DND-41 (cell line): ENCODE measurements around the gene EYA2.

Experiments
- ATAC-seq: fragments of 200-7000 bp; cut with Tn5 transposase; 3 replicates; pipeline ENCODE4 v1.9.1; 2021; ENCODE audit warnings: low read depth; ENCODE audit not compliant: insufficient read depth
- DNase-seq: peaks from one replicate; pipeline ENCODE4 v3.0.0-alpha.2; 2020
- H2AFZ ChIP-seq: 2 replicates; pipeline ENCODE4 v1.6.0; 2012; ENCODE audit warnings: low read depth, low read length
- H3K27ac ChIP-seq: 2 replicates; pipeline ENCODE4 v1.5.1; 2012; ENCODE audit warnings: low read length, inconsistent platforms
- H3K27me3 ChIP-seq: fragments of 200-600 bp; sonication (generic); 2 replicates; pipeline ENCODE4 v1.6.0; 2012; ENCODE audit warnings: low read length, mild to moderate bottlenecking, inconsistent platforms; ENCODE audit not compliant: insufficient read depth, poor library complexity
- H3K36me3 ChIP-seq: 2 replicates; pipeline ENCODE4 v1.5.1; 2012; ENCODE audit warnings: low read length, inconsistent platforms; ENCODE audit not compliant: insufficient read depth
- H3K4me1 ChIP-seq: 2 replicates; pipeline ENCODE4 v1.5.1; 2012; ENCODE audit warnings: mild to moderate bottlenecking, low read length; ENCODE audit not compliant: insufficient read depth
- H3K4me2 ChIP-seq: 2 replicates; pipeline ENCODE4 v1.6.0; 2012; ENCODE audit warnings: mild to moderate bottlenecking, moderate library complexity, low read length, inconsistent platforms; ENCODE audit not compliant: insufficient read depth
- H3K4me3 ChIP-seq, 2 experiments: fragments of 200-600 bp in 1 of 2; shearing (Covaris generic) in 1 of 2; 2 replicates each; pipeline ENCODE4 v1.5.1; 2012 to 2016; ENCODE audit warnings: inconsistent platforms in 2 of 2, low read length in 2 of 2, mild to moderate bottlenecking in 2 of 2, low read depth in 1 of 2, moderate library complexity in 1 of 2
- H3K79me2 ChIP-seq: 2 replicates; pipeline ENCODE4 v1.6.0; 2012; ENCODE audit warnings: low read length, inconsistent platforms; ENCODE audit not compliant: insufficient read depth
- H3K9ac ChIP-seq: 2 replicates; pipeline ENCODE4 v1.6.0; 2012; ENCODE audit warnings: low read depth, mild to moderate bottlenecking, inconsistent platforms, low read length, moderate library complexity
- H3K9me3 ChIP-seq: 2 replicates; pipeline ENCODE4 v1.5.1; 2012; ENCODE audit warnings: low read length, moderate library complexity, mild to moderate bottlenecking, inconsistent platforms; ENCODE audit not compliant: insufficient read depth, severe bottlenecking
- H4K20me1 ChIP-seq: 2 replicates; pipeline ENCODE4 v1.6.0; 2012; ENCODE audit warnings: low read length; ENCODE audit not compliant: insufficient read depth
- EZH2 ChIP-seq: IDR thresholded peaks from 3 replicates; pipeline ENCODE4 v1.6.1; 2012; ENCODE audit warnings: borderline replicate concordance, low read depth, mild to moderate bottlenecking, moderate library complexity, low read length, inconsistent platforms; ENCODE audit not compliant: severe bottlenecking
- TF ChIP-seq, protein P1 (sequence below): IDR thresholded peaks from 2 replicates; pipeline ENCODE4 v1.5.1; 2012; ENCODE audit warnings: borderline replicate concordance, low read length, moderate library complexity, mild to moderate bottlenecking; ENCODE audit not compliant: poor library complexity, severe bottlenecking; ENCODE audit errors: extremely low read depth

The EYA2 gene

DNA sequence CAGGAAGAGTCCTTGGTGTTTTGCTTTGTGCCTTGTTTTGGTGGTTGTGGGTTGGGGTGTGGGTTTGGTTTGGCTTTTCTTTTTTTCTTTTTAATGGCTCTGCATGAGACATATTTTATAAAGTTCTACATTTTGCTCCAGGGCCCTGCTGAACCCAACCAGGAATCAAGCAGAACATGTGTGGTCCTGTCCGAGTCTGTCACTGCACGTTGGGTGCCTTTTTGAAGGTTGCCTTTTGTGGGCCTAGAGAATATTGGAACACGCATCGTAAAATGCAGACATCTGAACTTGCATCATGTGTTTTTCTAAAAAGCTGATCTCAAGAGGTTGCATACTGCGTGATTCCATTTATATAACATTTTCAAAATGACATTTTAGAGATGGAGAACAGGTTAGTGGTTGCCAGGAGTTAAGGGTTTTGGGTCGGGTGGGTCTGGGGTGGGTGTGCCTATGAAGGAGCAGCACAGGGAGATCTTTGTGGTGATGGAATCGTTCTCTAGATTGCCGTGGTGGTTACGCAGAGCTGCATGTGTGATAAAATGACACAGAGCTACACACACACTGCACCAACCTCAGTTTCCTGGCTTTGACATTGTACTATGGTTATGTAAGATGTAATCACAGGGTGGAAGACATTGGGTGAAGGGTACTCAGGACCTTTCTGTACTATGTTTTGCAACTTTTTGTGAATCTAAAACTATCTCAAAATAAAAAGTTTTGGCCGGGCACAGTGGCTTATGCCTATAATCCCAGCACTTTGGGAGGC is 80.2 kb downstream of the EYA2 start:
- Histone ChIP-seq H4K20me1 (peaks cover 8% of the 10 kb centered on the region; the same call in 1 of the 2 replicates), H3K79me2 (no peaks in the 10 kb centered on the region)

DNA sequence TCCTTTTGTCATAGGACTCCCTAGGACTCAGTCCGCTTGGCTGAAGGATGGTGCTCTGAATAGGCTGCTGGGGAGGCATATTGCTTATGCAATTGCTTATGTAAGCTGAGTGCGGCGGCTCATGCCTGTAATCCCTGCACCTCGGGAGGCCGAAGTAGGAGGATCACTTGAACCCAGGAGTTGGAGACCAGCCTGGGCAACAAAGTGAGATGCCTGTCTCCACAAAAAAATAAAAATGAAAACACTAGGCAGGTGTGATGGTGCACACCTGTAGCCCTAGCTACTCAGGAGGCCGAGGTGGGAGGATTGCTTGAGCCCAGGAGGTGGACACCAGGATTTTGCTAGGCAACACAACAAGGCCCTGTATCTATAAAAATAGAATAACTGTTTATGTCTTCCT is 81.3 kb downstream of the EYA2 start:
- no peak overlapping the region for H3K4me2 ChIP-seq
- H3K27me3 ChIP-seq = peaks cover 27% of the 10 kb centered on the region
- H4K20me1 ChIP-seq = peaks cover 8% of the 10 kb centered on the region; the same call in 1 of the 2 replicates
- H3K79me2 ChIP-seq = no peaks in the 10 kb centered on the region
- no peaks in the 10 kb centered on the region for H3K9me3 ChIP-seq
- H3K4me3 ChIP-seq = no peak overlapping the region
- H3K36me3 ChIP-seq = no peaks in the 10 kb centered on the region
- ATAC-seq (no peak), DNase-seq (no peak)
- no peak overlapping the region for H3K27ac ChIP-seq
- H3K4me1 ChIP-seq = peaks cover 17% of the 10 kb centered on the region
- H2AFZ ChIP-seq = no peak overlapping the region
- H3K9ac ChIP-seq = no peak overlapping the region
- TF ChIP-seq, protein P1, sequence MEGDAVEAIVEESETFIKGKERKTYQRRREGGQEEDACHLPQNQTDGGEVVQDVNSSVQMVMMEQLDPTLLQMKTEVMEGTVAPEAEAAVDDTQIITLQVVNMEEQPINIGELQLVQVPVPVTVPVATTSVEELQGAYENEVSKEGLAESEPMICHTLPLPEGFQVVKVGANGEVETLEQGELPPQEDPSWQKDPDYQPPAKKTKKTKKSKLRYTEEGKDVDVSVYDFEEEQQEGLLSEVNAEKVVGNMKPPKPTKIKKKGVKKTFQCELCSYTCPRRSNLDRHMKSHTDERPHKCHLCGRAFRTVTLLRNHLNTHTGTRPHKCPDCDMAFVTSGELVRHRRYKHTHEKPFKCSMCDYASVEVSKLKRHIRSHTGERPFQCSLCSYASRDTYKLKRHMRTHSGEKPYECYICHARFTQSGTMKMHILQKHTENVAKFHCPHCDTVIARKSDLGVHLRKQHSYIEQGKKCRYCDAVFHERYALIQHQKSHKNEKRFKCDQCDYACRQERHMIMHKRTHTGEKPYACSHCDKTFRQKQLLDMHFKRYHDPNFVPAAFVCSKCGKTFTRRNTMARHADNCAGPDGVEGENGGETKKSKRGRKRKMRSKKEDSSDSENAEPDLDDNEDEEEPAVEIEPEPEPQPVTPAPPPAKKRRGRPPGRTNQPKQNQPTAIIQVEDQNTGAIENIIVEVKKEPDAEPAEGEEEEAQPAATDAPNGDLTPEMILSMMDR = no peak
- no peak for TF ChIP-seq EZH2

More for the DNA sequence above, 80.2 kb downstream of the EYA2 start:
- no peak for ATAC-seq
- Histone ChIP-seq H3K9me3 (no peaks in the 10 kb centered on the region), H2AFZ (no peak overlapping the region), H3K4me2 (no peak overlapping the region), H3K4me3 (no peak overlapping the region), H3K27me3 (peaks cover 25% of the 10 kb centered on the region), H3K9ac (no peak overlapping the region), H3K4me1 (peaks cover 12% of the 10 kb centered on the region), H3K27ac (no peak overlapping the region), H3K36me3 (no peaks in the 10 kb centered on the region)
- no peak for DNase-seq
- TF ChIP-seq, protein P1 = no peak
- TF ChIP-seq EZH2 = no peak

DNA sequence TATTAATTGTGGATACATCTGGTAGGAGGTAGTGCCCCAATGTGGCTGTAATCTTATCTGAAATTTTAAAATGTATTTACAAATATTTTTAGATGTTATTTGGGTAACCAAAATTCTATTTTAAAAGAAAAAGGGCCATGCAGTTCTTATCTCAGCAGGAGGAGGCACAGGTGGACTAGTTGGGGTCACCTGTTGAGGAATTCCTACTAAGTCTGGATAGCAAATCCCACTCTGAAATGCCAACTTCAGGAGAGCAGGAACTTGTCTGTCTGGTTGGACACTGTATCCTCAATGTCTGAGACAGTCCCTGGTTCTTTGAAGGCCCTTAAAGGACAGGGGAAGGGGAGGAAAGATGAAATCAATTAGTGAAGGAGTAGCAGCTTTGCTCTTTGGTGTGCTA is 82.6 kb downstream of the EYA2 start:
- no peak for TF ChIP-seq EZH2
- TF ChIP-seq, protein P1 = no peak
- Histone ChIP-seq H3K79me2 (no peaks in the 10 kb centered on the region), H3K27me3 (peaks cover 30% of the 10 kb centered on the region), H3K36me3 (no peaks in the 10 kb centered on the region), H3K4me3 (no peak overlapping the region), H3K4me2 (no peak overlapping the region), H3K9ac (no peak overlapping the region), H3K27ac (no peak overlapping the region), H2AFZ (no peak overlapping the region), H4K20me1 (peaks cover 8% of the 10 kb centered on the region; the same call in 1 of the 2 replicates), H3K4me1 (peaks cover 17% of the 10 kb centered on the region), H3K9me3 (no peaks in the 10 kb centered on the region)
- no peak for ATAC-seq
- no peak for DNase-seq
